Stimulated activated naive CD8-positive, alpha-beta T cell treated with anti-CD3 and anti-CD28 coated beads, Interleukin-15, amount 100 ng/mL, for 72 hours (primary cell): ENCODE data around the gene POU3F3.

Experiments
- ATAC-seq: fragments of 150-1000 bp; cut with Tn5 transposase; 2 replicates; pipeline ENCODE4 v1.10.0; 2021; ENCODE audit warnings: mild to moderate bottlenecking, moderate library complexity
- DNase-seq, 2 donors: peaks; one replicate each; pipeline ENCODE4 v3.0.0; 2021 to 2022
- H3K27ac Mint-ChIP-seq, 2 donors: one replicate each; pipeline ENCODE4 v1.8.0; 2022; ENCODE audit warnings: mild to moderate bottlenecking in 2 of 2, mixed read lengths in 2 of 2, moderate library complexity in 2 of 2
- H3K27me3 Mint-ChIP-seq: one replicate; pipeline ENCODE4 v1.8.0; 2022; ENCODE audit warnings: mixed read lengths
- H3K4me1 Mint-ChIP-seq: one replicate; pipeline ENCODE4 v1.8.0; 2022; ENCODE audit warnings: mild to moderate bottlenecking, mixed read lengths
- H3K4me3 Mint-ChIP-seq, 2 donors: one replicate each; pipeline ENCODE4 v1.8.0; 2022; ENCODE audit warnings: mild to moderate bottlenecking in 2 of 2, mixed read lengths in 2 of 2, moderate library complexity in 1 of 2
- H3K9me3 Mint-ChIP-seq, 2 donors: one replicate each; pipeline ENCODE4 v1.8.0; 2022; ENCODE audit warnings: mixed read lengths in 2 of 2

POU3F3 gene

DNA sequence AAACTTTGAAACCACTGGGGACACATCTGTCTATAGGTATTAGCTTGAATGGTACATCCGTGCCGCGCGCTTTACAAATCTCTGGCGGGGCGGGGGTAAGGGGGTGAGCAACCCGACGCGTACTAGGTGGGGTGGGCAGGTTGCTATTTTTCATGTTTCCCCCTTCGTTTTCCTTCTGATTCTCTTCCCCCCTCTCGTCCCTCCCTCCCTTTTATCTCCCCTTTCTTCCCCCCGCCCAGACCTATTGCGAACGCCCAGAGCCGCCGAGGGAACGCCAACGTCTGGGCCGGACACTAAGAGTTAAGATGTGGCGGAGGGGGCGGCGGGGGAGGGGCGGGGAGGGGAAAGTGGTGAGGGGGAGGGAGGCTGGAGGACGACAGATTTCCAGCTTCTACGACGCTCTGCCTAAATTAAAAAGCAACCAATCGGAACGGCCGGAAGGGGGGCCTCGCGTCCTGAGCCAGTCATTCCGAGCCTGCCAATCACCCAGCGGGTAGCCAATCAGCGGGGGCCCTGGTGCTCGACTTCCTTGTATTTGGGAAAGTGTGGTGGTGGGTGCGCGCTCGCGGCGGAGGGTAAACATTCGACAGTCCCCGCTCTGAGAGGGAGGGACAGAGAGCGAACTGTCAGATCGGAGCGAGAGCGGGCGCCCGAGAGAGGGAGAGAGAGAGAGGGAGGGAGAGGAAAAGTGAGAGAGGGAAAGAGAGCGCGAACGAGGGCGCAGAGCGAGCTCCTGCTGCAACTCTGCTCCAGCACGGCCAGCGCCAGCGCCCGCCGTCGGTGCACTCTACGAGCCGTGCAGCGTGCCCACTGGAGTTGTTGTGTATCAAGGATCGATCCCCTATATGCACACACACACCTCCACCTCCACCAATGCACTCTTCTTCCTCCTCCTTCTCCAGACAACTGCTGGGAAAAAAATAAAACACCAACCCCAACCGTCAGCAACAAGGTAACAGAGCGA is at the start of gene POU3F3:
TSS of gene POU3F3 (plus strand) at position 582 of the 964 bp plus-strand sequence. CDS start 1,396 bp downstream, outside the sequence.
- no peaks in the 10 kb centered on the region for H3K9me3 Mint-ChIP-seq
- H3K4me1 Mint-ChIP-seq = peaks cover 63% of the 10 kb centered on the region
- H3K27me3 Mint-ChIP-seq = peaks cover 91% of the 10 kb centered on the region
- peak within 1 kb of the TSS; percentile 84 to 99 for H3K4me3 Mint-ChIP-seq
- peak within 1 kb of the TSS; percentile 49 to 80 for H3K27ac Mint-ChIP-seq
- peak in 1 of 2 donors; percentile 74 for DNase-seq
- ATAC-seq = peak; percentile 71

DNA sequence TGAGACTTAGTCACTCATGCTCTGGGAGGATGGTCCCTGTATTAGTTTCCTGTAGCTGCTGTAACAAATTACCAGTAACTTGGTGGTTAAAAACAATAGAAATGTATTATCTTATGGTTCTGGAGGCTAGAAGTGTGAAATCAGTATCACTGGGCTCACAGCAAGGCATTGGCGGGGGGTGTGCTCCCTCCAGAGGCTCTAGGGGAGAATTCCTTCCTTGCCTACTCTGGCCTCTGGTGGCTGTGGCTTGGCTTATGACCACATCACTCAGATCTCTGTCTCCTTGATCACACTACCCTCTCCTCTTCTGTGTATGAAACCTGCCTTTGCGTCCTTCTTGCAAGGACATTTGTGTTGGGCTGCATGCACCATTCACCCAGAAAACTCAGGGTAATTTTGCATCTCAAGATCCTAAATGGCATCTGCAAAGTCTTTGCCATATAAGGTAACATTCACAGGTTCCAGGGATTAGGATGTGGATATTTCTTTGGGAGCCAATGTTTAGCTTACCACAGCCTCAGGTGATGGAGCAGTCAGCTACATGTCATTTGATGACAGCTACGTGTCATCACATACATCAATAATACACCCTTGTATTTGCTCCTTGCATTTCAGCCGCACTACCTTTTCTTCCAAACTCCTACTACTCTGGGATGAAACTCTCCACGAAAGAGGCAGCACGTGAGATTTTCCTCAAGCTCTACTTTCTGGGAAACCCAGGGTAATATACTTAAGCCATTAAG is 49.6 kb upstream of the POU3F3 start:
- Mint-ChIP-seq H3K27me3 (no peaks in the 10 kb centered on the region), H3K27ac (no peak overlapping the region), H3K4me3 (no peak overlapping the region), H3K4me1 (no peaks in the 10 kb centered on the region), H3K9me3 (peaks cover 11 to 19% of the 10 kb centered on the region in 2 donors)
- DNase-seq (no peak), ATAC-seq (no peak)

DNA sequence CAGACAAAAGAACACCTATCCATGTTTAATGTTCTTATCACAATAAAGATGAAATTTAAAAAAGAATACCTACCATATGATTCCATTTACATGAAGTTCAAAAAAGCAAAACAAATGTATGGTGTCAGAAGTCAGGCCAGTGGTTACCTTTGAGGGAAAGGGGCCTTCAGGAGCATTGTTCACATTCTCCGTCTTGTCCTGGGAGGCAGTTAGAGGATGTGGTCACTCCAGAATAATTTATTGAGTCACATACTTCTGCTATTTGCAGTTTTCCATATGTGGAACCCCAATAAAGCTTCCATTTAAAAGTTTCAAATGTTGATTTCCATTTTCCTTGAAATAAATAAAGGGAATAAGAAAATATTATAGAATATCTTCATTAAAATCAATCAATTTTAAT is 41.6 kb upstream of the POU3F3 start:
- Mint-ChIP-seq H3K4me3 (no peak overlapping the region), H3K27ac (no peak overlapping the region), H3K9me3 (peaks cover 0 to 7% of the 10 kb centered on the region in 2 donors), H3K27me3 (no peaks in the 10 kb centered on the region), H3K4me1 (no peaks in the 10 kb centered on the region)
- no peak for ATAC-seq
- no peak for DNase-seq

DNA sequence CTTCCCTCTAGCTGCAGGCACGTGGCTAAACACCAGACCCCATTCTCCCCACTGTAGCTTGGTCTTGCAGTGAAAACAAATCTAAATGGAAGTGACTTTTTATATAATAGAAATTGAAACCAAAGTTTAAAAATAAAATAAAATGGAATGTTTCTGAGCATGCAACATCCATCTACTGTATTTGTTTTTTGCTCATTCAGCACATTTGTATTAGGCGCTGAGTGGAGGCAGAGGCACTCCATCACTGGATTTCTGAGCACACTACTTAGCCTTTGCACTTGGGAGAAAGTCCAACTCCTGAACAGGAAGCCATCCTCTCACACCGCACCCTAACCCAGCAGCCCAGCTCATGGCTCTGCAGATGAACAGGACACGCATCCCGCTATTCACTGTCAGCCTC is 37.8 kb upstream of the POU3F3 start:
- no peak overlapping the region for H3K4me3 Mint-ChIP-seq
- peaks cover 7% of the 10 kb centered on the region for H3K27me3 Mint-ChIP-seq
- no peak for DNase-seq
- no peaks in the 10 kb centered on the region for H3K9me3 Mint-ChIP-seq
- no peak for ATAC-seq
- no peaks in the 10 kb centered on the region for H3K4me1 Mint-ChIP-seq
- H3K27ac Mint-ChIP-seq = no peak overlapping the region

DNA sequence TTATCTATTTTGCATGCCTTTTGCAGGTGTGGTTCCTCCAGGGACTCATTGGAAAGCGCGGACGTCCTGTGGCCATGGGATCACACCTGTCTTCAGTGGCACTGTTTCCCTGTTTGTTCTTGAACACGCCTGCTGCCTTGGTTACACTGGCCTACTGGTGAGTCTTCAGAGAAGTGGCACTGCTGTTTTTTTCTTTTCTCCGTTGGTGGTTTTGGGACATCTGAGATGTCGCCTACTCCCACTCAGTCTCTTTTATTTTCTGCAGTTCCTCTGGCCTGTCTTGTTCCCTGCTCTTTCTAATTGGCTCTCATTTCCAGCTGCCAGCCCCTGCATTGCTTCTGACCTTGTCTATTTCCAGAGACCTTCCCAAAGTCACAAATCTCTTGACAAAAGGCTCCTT is 35.7 kb upstream of the POU3F3 start:
- ATAC-seq (no peak), DNase-seq (no peak)
- no peak overlapping the region for H3K4me3 Mint-ChIP-seq
- H3K4me1 Mint-ChIP-seq = no peaks in the 10 kb centered on the region
- no peak overlapping the region for H3K27ac Mint-ChIP-seq
- no peaks in the 10 kb centered on the region for H3K9me3 Mint-ChIP-seq
- peaks cover 8% of the 10 kb centered on the region for H3K27me3 Mint-ChIP-seq

DNA sequence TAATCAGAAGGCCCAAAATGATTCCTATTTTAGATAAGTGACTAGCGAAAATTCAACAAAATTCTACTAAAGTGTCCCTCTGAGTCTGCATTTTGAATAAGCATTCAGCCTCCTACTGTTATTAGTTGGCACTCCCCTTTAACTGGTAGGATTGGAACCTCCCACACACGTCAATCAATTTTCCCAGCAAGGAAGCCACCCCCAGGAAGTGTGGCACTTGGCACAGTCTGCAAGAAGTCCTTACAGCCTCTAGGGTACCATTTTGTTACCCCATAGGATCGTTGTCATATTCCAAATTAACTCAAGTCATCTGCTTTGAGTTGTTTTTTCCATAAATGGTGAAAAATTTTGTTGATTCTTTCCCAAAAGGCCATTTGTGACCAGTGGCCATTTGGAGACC is 33.8 kb upstream of the POU3F3 start:
- H3K4me3 Mint-ChIP-seq = no peak overlapping the region
- no peak overlapping the region for H3K27ac Mint-ChIP-seq
- DNase-seq (no peak), ATAC-seq (no peak)
- H3K27me3 Mint-ChIP-seq = peaks cover 8% of the 10 kb centered on the region
- no peaks in the 10 kb centered on the region for H3K4me1 Mint-ChIP-seq
- peaks cover 8 to 12% of the 10 kb centered on the region in 2 donors for H3K9me3 Mint-ChIP-seq

DNA sequence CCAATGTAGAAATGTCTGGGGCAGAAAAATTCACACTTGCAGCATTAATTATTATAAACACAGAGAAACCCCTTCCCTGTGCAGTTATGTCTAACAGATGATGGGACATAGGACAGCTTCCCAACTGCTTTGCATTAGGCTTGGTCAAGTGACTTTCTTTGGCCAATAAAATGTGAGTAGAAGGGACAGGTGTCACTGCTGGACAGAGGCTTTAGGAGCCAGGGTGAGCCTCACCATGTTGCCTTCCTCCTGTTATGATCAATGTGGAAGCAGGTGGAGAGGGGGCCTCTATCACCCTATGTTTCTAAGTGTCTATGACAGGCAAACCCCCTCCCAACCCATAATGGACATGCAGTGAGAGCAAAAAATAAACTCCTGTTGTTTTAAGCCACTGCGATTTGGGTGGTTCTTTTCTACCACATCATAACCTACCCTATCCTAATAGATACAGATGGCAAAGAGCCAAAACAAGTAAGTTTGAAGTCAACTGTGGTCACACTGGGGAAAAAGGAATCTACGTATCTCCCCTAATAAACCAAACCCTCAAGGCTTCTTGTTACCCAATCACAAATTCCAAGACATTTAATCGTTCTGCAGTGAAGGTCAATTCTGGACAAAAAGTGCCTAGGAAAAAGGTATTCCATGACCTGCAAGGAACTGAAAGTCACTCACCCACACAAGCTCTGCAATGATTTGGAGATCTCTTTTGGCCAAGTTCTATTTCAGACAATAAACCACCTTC is 28.6 kb upstream of the POU3F3 start:
- ATAC-seq = no peak
- peaks cover 8 to 12% of the 10 kb centered on the region in 2 donors for H3K9me3 Mint-ChIP-seq
- DNase-seq = no peak
- no peak overlapping the region for H3K4me3 Mint-ChIP-seq
- H3K27ac Mint-ChIP-seq = no peak overlapping the region
- peaks cover 19% of the 10 kb centered on the region for H3K27me3 Mint-ChIP-seq
- H3K4me1 Mint-ChIP-seq = no peaks in the 10 kb centered on the region

DNA sequence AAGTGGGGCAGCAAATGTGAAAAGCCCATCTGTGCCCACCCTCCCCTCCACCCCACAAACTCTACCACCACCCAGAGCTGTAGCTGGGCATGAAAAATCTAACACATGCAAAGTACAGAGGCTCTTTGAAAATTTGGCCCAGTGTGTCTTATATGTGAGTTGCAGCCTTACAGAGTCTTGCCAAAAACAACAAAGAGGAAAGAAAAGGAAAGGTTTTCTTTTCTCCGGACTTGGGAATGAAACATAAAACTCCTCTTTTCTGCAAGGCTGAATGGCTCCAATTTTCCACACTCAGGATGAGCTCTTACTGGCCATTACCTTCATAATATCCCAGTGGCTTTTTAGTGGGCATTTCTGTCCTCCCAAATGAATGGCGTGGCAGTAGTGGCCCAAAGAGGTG is 27.9 kb upstream of the POU3F3 start:
- peaks cover 14% of the 10 kb centered on the region for H3K27me3 Mint-ChIP-seq

DNA sequence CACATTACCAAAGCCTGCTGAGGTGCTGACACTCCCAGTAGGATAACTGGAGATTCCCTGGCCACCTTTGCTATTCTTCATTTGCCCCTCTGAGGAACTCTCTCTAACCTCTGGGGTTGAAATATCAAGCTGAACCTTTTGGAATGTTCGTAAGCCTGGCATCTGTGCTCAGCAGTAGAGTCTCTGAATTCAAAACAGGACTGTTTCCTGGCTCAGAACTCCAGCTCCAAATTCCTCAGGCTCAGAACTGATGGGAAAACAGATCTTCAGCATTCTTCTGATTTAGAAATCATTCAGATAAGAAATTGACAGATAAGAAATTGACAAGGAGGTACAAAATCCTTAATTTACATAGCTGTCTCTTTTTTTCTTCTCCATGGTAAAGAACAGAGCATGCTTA is 22.2 kb upstream of the POU3F3 start:
- Mint-ChIP-seq H3K9me3 (no peaks in the 10 kb centered on the region), H3K27ac (no peak overlapping the region), H3K4me3 (no peak overlapping the region), H3K4me1 (no peaks in the 10 kb centered on the region), H3K27me3 (peaks cover 21% of the 10 kb centered on the region)
- DNase-seq (no peak), ATAC-seq (no peak)

More for the DNA sequence above, 27.9 kb upstream of the POU3F3 start:
- no peak for DNase-seq
- Mint-ChIP-seq H3K9me3 (peaks cover 8 to 12% of the 10 kb centered on the region in 2 donors), H3K4me1 (no peaks in the 10 kb centered on the region), H3K4me3 (no peak overlapping the region), H3K27ac (no peak overlapping the region)
- no peak for ATAC-seq

DNA sequence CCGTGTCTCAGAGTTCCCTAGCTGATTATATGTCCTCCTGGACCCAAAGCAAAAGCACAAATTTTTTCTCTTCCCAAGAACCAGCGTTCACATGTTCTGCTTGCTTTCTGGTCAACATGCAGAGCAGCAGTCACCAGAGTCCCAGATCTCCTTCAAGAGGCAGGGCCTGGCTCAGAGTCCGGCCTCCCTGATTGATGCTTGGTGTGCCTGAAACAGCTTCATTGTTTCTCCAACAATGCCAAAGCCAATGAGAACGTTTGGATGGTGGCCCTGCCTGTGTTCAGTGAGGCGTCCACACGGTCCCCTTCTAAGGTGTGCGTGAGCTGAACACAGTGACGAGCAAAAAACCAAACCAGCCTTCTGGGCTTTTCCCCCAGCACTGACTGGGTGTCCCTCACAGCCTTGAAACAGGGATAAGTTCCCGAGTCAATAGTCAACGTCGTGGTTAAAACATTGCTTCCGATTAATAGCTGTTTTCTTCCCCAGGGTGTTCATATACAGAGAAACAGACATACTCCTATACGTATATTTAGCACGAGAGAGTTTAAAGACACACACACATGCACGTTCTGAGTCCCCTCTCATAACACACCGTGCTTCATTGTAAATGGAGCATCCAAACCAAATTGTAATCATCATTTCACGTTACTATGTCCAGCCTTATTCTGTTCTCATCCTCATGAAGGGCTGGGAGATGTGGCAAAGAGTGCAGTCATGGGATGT is 19.3 kb upstream of the POU3F3 start:
- Mint-ChIP-seq H3K4me1 (no peaks in the 10 kb centered on the region), H3K27ac (no peak overlapping the region), H3K4me3 (no peak overlapping the region), H3K27me3 (peaks cover 35% of the 10 kb centered on the region), H3K9me3 (no peaks in the 10 kb centered on the region)
- ATAC-seq (no peak), DNase-seq (no peak)

DNA sequence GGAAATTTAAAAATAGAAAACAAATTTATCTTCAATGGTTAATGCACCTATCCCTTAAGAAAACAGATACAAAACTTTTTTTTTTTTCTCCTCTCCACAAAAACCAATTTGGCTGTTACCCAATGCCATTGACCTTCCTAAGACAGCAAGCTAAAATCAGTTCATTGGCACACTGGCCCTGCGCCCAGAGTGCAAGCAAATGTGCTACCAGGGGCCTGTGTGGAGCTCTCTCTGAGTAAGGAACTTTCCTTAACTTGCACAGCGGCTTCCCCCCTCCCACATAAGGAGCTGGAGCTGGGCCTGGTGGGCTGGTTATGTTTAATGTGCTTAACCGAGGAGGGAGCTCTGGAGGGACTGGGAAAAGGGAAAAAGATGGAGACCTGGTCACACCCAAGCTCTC is 17.6 kb upstream of the POU3F3 start:
- Mint-ChIP-seq H3K9me3 (no peaks in the 10 kb centered on the region), H3K4me1 (no peaks in the 10 kb centered on the region), H3K27me3 (peaks cover 41% of the 10 kb centered on the region), H3K4me3 (no peak overlapping the region), H3K27ac (no peak overlapping the region)
- no peak for ATAC-seq
- no peak for DNase-seq

DNA sequence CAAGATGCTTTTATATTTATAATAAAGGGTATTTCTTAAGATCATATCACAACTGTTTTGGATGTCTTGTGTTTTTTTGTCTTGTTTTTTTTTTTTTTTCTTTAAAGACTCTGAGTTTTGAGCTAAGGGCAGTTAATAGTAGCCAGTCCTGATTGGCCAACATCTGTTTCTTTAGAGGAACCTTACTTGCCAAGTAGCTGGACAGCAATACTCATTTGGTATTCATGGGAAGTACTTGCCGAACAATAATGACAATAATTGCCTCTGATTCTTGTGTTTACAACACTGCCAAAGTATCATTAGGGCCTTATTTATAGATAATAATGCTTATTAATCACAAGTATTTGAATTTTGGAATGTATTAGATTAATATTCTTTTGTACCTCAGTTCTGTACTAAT is 17.1 kb upstream of the POU3F3 start:
- H3K9me3 Mint-ChIP-seq = no peaks in the 10 kb centered on the region
- DNase-seq = no peak
- no peak overlapping the region for H3K27ac Mint-ChIP-seq
- H3K27me3 Mint-ChIP-seq = peaks cover 47% of the 10 kb centered on the region
- H3K4me1 Mint-ChIP-seq = no peaks in the 10 kb centered on the region
- no peak overlapping the region for H3K4me3 Mint-ChIP-seq
- no peak for ATAC-seq

DNA sequence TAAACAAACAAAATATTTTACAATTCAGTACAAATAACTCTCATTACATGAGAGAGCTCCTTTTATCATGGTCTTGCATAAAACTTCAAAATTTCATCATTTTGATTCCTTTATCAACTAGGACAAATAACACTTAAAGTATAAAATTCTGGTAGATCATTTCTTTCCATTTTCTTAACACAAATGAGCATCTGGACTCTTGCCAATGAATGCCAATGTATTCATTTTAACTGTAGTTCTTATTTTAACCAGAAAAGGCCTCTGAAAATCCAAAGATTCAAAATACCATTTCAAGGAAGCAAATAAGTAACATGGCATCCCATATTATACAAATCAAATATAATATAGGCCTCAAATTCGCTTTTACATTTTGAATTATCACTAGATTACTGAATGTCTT is 13.8 kb upstream of the POU3F3 start:
- ATAC-seq (no peak), DNase-seq (no peak)
- Mint-ChIP-seq H3K4me1 (peaks cover 22% of the 10 kb centered on the region), H3K27me3 (peaks cover 70% of the 10 kb centered on the region), H3K27ac (no peak overlapping the region), H3K9me3 (no peaks in the 10 kb centered on the region), H3K4me3 (no peak overlapping the region)

DNA sequence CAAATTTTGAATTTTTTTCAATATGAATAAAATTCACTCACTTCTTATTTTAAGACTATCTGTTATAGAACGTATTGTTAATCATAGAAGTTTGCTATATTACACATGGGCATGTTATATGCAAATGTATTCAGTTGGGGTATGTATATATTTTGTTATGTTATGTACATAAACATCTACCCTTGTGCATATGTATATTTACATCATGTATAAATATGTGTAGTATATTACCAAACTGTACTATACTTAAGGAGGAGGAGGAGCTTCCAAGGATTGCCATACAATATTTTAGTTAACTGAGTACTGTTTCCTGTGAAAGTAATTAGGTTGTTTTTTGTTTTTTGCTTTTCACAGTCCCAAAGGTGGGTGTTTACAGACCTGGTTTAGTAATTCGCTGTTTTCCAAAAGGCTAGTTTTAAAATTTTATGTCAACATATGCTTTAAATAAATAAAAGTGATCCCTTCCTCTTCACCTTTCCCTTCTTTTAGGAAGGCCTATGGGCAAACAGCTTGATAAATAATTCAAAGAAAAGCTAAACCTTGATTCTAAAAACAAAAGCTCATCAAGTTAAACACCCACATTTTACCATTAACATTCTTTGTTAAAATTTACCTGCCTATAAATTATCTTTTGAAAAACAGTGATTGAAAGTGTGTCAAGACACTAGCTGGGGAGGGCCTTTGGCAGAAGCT is 12.9 kb upstream of the POU3F3 start:
- Mint-ChIP-seq H3K27ac (no peak overlapping the region), H3K9me3 (no peaks in the 10 kb centered on the region), H3K4me1 (peaks cover 26% of the 10 kb centered on the region), H3K4me3 (no peak overlapping the region), H3K27me3 (peaks cover 77% of the 10 kb centered on the region)
- DNase-seq (no peak), ATAC-seq (no peak)
